ENCODE data around the gene S100A3. TPM values are rescaled to one million over a fixed set of nuclear protein-coding genes. Genes with fewer than 3 reads are reported as not detected.
A peak's percentile ranks its signal among the peaks of the same experiment; 100 is the strongest.

Gene S100A3
- total and polyA plus RNA-seq, 2 of the 8 experiments (the other 6 are each of a cell fraction or from before 2014, with no cell fraction given): 0.26 to 0.47 TPM

DNA sequence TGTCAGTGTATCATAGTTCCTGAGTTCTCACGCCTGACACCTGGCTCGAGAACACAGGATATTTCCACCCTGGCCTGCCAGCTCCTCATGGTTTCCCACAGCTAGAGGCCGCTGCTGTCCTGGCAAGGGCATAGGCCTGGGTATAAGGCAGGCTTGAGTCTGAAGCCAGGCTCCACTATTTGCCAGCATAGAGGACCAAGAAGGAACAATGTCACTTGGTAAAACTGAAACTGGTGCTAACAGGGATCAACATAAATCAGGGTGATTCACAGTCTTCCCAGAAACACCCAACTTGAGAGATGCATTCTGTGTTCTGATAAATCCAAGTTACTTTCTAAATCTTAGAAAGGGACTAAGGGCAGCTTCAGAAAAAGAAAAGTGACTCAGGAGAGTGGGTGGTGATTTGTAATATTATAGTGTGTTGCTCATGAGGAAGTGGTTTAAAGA, 23.5 kb upstream of the S100A3 start:
- no peak overlapping the region for H3K4me2 ChIP-seq (ENCODE audit: insufficient read depth in 1 of 2, low read depth in 2 of 2, low read length in 2 of 2)
- H2AFZ ChIP-seq (ENCODE audit: low read length): no peak overlapping the region
- peak in 1 of 2 experiments; percentile 43 for DNase-seq (ENCODE audit: low read depth in 1 of 2, low spot score in 2 of 2)
- no peak for FAIRE-seq
- no peaks in the 10 kb centered on the region for H3K36me3 ChIP-seq (ENCODE audit: control insufficient read depth in 2 of 4, insufficient read depth in 4 of 4, low read length in 3 of 4)
- WGBS, 2 experiments (ENCODE audit: extremely low coverage in 1 of 2, insufficient coverage in 1 of 2, insufficient read length in 1 of 2, insufficient replicate concordance in 2 of 2, low coverage in 1 of 2, low lambda C conversion rate in 2 of 2, missing lambda C conversion rate in 1 of 2): 58% methylated on average over 3 of the region's 3 CpGs; no CpG with 5 or more reads in 1 of the 2 experiments
- H4K8ac ChIP-seq (ENCODE audit: extremely low read depth, insufficient read depth, low read length): no peak overlapping the region
- ChIA-PET CTCF (ENCODE audit: partially characterized antibody) (interaction anchor here (0.7 to 7.5 kb wide), 29 partner anchors 9 to 772 kb away, joined by 3 to 224 read pairs (median 5); partner anchors contain the start of genes CHTOP, S100A1, S100A13 and S100A14), POLR2A (ENCODE audit: partially characterized antibody) (interaction anchor here (0.7 to 2.3 kb wide), 9 partner anchors 14 to 68 kb away, joined by 3 to 19 read pairs (median 4); partner anchors contain the start of genes CHTOP, S100A13, S100A16 and S100A6)
- H3K79me2 ChIP-seq (ENCODE audit: control insufficient read depth in 1 of 2, insufficient read depth in 2 of 2, low read length in 2 of 2): no peaks in the 10 kb centered on the region
- H4K5ac ChIP-seq (ENCODE audit: insufficient read length, low read depth, low read length): no peak overlapping the region
- H2AK5ac ChIP-seq (ENCODE audit: low read depth, low read length): no peak overlapping the region
- peaks cover 4 to 8% (median 7%) of the 10 kb centered on the region in 4 experiments; a peak in 6 of 7 replicates for H3K4me1 ChIP-seq (replicated peaks in 1 of 4; ENCODE audit: control insufficient read depth in 3 of 4, insufficient read depth in 4 of 4, low read length in 3 of 4)
- H3K23me2 ChIP-seq (ENCODE audit: low read depth, low read length): peaks cover 2% of the 10 kb centered on the region
- no peak overlapping the region for H3K14ac ChIP-seq (ENCODE audit: insufficient read length)
- H2BK15ac ChIP-seq (ENCODE audit: low read length): no peak overlapping the region
- H3K4me3 ChIP-seq (ENCODE audit: extremely low read depth in 1 of 4, insufficient read depth in 2 of 4, low read depth in 3 of 4, low read length in 4 of 4): no peak overlapping the region
- no peaks in the 10 kb centered on the region for H3K79me1 ChIP-seq (ENCODE audit: low read depth, low read length)
- no peak overlapping the region for H4K91ac ChIP-seq (replicated peaks; ENCODE audit: insufficient read length, low read length)
- H2BK5ac ChIP-seq (ENCODE audit: low read depth, low read length): no peak overlapping the region
- no peak overlapping the region for H2BK120ac ChIP-seq (replicated peaks; ENCODE audit: low read depth, low read length)
- H2BK20ac ChIP-seq (ENCODE audit: low read length): no peak overlapping the region
- H3K23ac ChIP-seq (ENCODE audit: insufficient read length): no peak overlapping the region
- H4K20me1 ChIP-seq (replicated peaks in 1 of 2; ENCODE audit: control insufficient read depth in 1 of 2, insufficient read depth in 2 of 2, low read length in 2 of 2): no peaks in the 10 kb centered on the region
- H3K9me3 ChIP-seq (ENCODE audit: insufficient read depth in 2 of 2, low read depth in 1 of 2, low read length in 1 of 2): peaks cover 0 to 10% of the 10 kb centered on the region in 2 experiments; a peak in 1 of 4 replicates
- H3K4ac ChIP-seq (replicated peaks; ENCODE audit: insufficient read length, low read depth, low read length): no peak overlapping the region
- H3K18ac ChIP-seq (ENCODE audit: extremely low read depth, low read length): no peak overlapping the region
- no peak overlapping the region for H3K27ac ChIP-seq (ENCODE audit: low read depth, low read length)
- H3K56ac ChIP-seq (replicated peaks; ENCODE audit: insufficient read length, low read depth, low read length): no peak overlapping the region
- 0 out of 7 replicates have a peak, but pooled peaks cover 0 to 4% (median 0%) of the 10 kb centered on the region in 4 experiments for H3K27me3 ChIP-seq (replicated peaks in 1 of 4; ENCODE audit: control insufficient read depth in 3 of 4, extremely low read depth in 1 of 4, insufficient read depth in 3 of 4, low read length in 3 of 4)
- H3K9ac ChIP-seq (replicated peaks in 1 of 4; ENCODE audit: extremely low read depth in 1 of 4, low read depth in 3 of 4, low read length in 3 of 4): no peak overlapping the region
- no peak overlapping the region for H2BK12ac ChIP-seq (ENCODE audit: low read depth, low read length)
- TF ChIP-seq NANOG (IDR thresholded peaks at IDR 0.05; ENCODE audit: insufficient read depth, low read depth, low read length, poor library complexity, severe bottlenecking) (no peak), HDAC6 (IDR thresholded peaks at IDR 0.05; ENCODE audit: low read depth, low read length) (no peak), RAD21 (IDR thresholded peaks at IDR 0.05 in 1 of 2, conservative IDR thresholded peaks at IDR 0.05 in 1 of 2; ENCODE audit: low read depth in 2 of 2, low read length in 2 of 2) (peak; percentile 93 to 97), RFX5 (IDR thresholded peaks at IDR 0.05; ENCODE audit: borderline replicate concordance, low read depth, low read length) (no peak)

All from H1 (cell line).